Erythroblast (primary cell): ENCODE data around the gene WDR88.

Source experiments
- GATA1 ChIP-seq: IDR thresholded peaks from 2 replicates; pipeline ENCODE4 v1.6.1; 2011; ENCODE audit warnings: low read depth, mild to moderate bottlenecking, control low read depth, low read length, moderate library complexity
- POLR2A ChIP-seq: IDR thresholded peaks from 2 replicates; pipeline ENCODE4 v1.6.1; 2011; ENCODE audit warnings: mild to moderate bottlenecking, low read length

DNA sequence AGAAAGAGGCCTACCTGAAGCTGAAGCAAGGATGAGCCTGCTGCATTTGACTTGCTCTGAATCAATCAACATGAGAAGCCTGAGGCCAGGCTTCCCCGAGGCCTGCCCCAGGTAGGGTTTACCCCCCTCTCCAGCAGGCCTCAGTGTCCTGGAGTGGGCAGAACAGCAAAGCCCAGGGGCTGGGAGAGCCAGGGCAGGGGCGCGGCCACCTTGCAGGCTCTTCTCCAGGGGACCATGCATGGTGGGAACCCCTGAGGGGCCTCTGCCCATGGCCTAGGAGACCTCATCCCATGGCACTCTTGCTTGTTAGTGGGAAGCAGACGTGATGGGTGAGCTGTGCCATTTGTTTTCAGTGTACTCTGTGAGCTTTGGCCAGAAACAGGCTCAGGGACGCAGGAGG lies 42.3 kb downstream of the WDR88 start:
- TF ChIP-seq POLR2A (no peak), GATA1 (no peak)
